Mesenchymal stem cell (in vitro differentiated cells and primary cell): ENCODE measurements around the gene DCHS1.
A peak's percentile ranks its signal among the peaks of the same experiment; 100 is the strongest.

ENCODE experiments used
- DNase-seq: peaks from one replicate; pipeline ENCODE4 v3.0.0-alpha.2; 2013
- H2AFZ ChIP-seq: one replicate; pipeline ENCODE4 v1.6.1; 2013; ENCODE audit warnings: low read depth, mild to moderate bottlenecking, control low read depth, inconsistent platforms, low read length, moderate library complexity
- H2AK5ac ChIP-seq: 2 replicates; pipeline ENCODE4 v1.6.1; 2013; ENCODE audit warnings: low read length, moderate library complexity, mild to moderate bottlenecking, inconsistent platforms; ENCODE audit not compliant: severe bottlenecking
- H2BK120ac ChIP-seq: one replicate; pipeline ENCODE4 v1.6.1; 2013; ENCODE audit warnings: low read depth, mild to moderate bottlenecking, inconsistent platforms, low read length, moderate library complexity
- H2BK12ac ChIP-seq, 2 experiments: one replicate each; pipeline ENCODE4 v1.6.1; 2013; ENCODE audit warnings: inconsistent platforms in 2 of 2, low read length in 2 of 2, mild to moderate bottlenecking in 2 of 2, moderate library complexity in 2 of 2, control low read depth in 1 of 2
- H2BK15ac ChIP-seq: one replicate; pipeline ENCODE4 v1.6.1; 2013; ENCODE audit warnings: mild to moderate bottlenecking, low read depth, inconsistent platforms; ENCODE audit not compliant: poor library complexity, severe bottlenecking
- H2BK5ac ChIP-seq: 2 replicates; pipeline ENCODE4 v1.6.1; 2013; ENCODE audit warnings: low read depth, mild to moderate bottlenecking, low read length, control low read depth, inconsistent platforms; ENCODE audit not compliant: poor library complexity, severe bottlenecking
- H3K14ac ChIP-seq, 2 experiments: one replicate each; pipeline ENCODE4 v1.6.1; 2013; ENCODE audit warnings: inconsistent platforms in 2 of 2, low read length in 2 of 2, control low read depth in 1 of 2, mild to moderate bottlenecking in 1 of 2, moderate library complexity in 1 of 2
- H3K18ac ChIP-seq, 2 experiments: one replicate each; pipeline ENCODE4 v1.6.1; 2013; ENCODE audit warnings: inconsistent platforms in 2 of 2, low read length in 2 of 2, control low read depth in 1 of 2, low read depth in 1 of 2, mild to moderate bottlenecking in 1 of 2
- H3K23ac ChIP-seq, 2 experiments: one replicate each; pipeline ENCODE4 v1.6.1; 2013; ENCODE audit warnings: inconsistent platforms in 2 of 2, low read length in 2 of 2, mild to moderate bottlenecking in 2 of 2, moderate library complexity in 2 of 2, control low read depth in 1 of 2
- H3K27ac ChIP-seq: 2 replicates; pipeline ENCODE4 v1.5.1; 2013; ENCODE audit warnings: mild to moderate bottlenecking, moderate library complexity, low read length, control low read depth, inconsistent platforms; ENCODE audit not compliant: poor library complexity, severe bottlenecking
- H3K27me3 ChIP-seq, 2 experiments: 2 replicates each; pipeline versions ENCODE4 v1.6.1 to v1.7.0; 2013; ENCODE audit warnings: low read length in 2 of 2, mild to moderate bottlenecking in 2 of 2, moderate library complexity in 2 of 2, control low read depth in 1 of 2, inconsistent platforms in 1 of 2; ENCODE audit not compliant: control insufficient read depth in 1 of 2, insufficient read depth in 1 of 2
- H3K36me3 ChIP-seq, 2 experiments: 2 replicates each; pipeline versions ENCODE4 v1.6.1 to v1.7.0; 2013; ENCODE audit warnings: low read length in 2 of 2, control low read depth in 1 of 2, inconsistent platforms in 1 of 2, low read depth in 1 of 2, mild to moderate bottlenecking in 1 of 2; ENCODE audit not compliant: insufficient read depth in 2 of 2, control insufficient read depth in 1 of 2
- H3K4ac ChIP-seq, 2 experiments: one replicate each; pipeline ENCODE4 v1.6.1; 2013; ENCODE audit warnings: inconsistent platforms in 2 of 2, low read length in 2 of 2, mild to moderate bottlenecking in 2 of 2, moderate library complexity in 2 of 2, control low read depth in 1 of 2, low read depth in 1 of 2
- H3K4me1 ChIP-seq: 2 replicates; pipeline ENCODE4 v1.6.1; 2013; ENCODE audit warnings: low read depth, low read length, control low read depth; ENCODE audit not compliant: control insufficient read depth, insufficient read depth
- H3K4me2 ChIP-seq: 2 replicates; pipeline ENCODE4 v1.6.1; 2013; ENCODE audit warnings: low read length, mild to moderate bottlenecking, inconsistent platforms; ENCODE audit not compliant: poor library complexity, severe bottlenecking
- H3K4me3 ChIP-seq, 2 experiments: 2 replicates each; pipeline versions ENCODE4 v1.5.1 to v1.7.0; 2013; ENCODE audit warnings: low read length in 2 of 2, mild to moderate bottlenecking in 2 of 2, control low read depth in 1 of 2, low read depth in 1 of 2; ENCODE audit not compliant: insufficient read depth in 1 of 2
- H3K79me1 ChIP-seq: replicated peaks from 2 replicates; pipeline ENCODE4 v1.6.1; 2013; ENCODE audit warnings: mild to moderate bottlenecking, control low read depth, low read length, inconsistent platforms; ENCODE audit not compliant: poor library complexity, severe bottlenecking
- H3K9ac ChIP-seq: 2 replicates; pipeline ENCODE4 v1.7.0; 2013; ENCODE audit warnings: mild to moderate bottlenecking, low read length, moderate library complexity
- H3K9me3 ChIP-seq: 2 replicates; pipeline ENCODE4 v1.7.0; 2013; ENCODE audit warnings: mild to moderate bottlenecking, low read length; ENCODE audit not compliant: control insufficient read depth
- H4K8ac ChIP-seq: one replicate; pipeline ENCODE4 v1.6.1; 2013; ENCODE audit warnings: inconsistent platforms, mild to moderate bottlenecking, low read length, moderate library complexity
- H4K91ac ChIP-seq: one replicate; pipeline ENCODE4 v1.6.1; 2013; ENCODE audit warnings: mild to moderate bottlenecking, low read length, inconsistent platforms
- WGBS: methylation state at CpG from one replicate; pipeline ENCODE4 v1.1.7; 2013; ENCODE audit warnings: mixed read lengths; 5-methylcytosine and 5-hydroxymethylcytosine counted together

DCHS1 gene

GRCh38 chr11:6657346-6657745 lies 1.7 kb upstream of the DCHS1 start:
- Histone ChIP-seq H2BK5ac (no peak overlapping the region), H3K27ac (no peak overlapping the region), H2BK15ac (no peak overlapping the region), H3K18ac (no peak overlapping the region), H3K4me2 (no peak overlapping the region), H4K91ac (no peak overlapping the region), H3K14ac (no peak overlapping the region), H3K27me3 (peaks cover 42% of the 10 kb centered on the region in 2 experiments), H3K79me1 (no peaks in the 10 kb centered on the region), H3K4me3 (no peak overlapping the region), H2AK5ac (no peak overlapping the region), H3K4me1 (peaks cover 7% of the 10 kb centered on the region), H2BK12ac (no peak overlapping the region), H3K4ac (no peak overlapping the region), H3K23ac (no peak overlapping the region), H2AFZ (no peak overlapping the region), H3K36me3 (no peaks in the 10 kb centered on the region), H3K9ac (no peak overlapping the region), H2BK120ac (no peak overlapping the region), H3K9me3 (no peaks in the 10 kb centered on the region), H4K8ac (no peak overlapping the region)
- WGBS = 20% methylated on average over 1 of the region's 1 CpG
- DNase-seq = no peak

DNA sequence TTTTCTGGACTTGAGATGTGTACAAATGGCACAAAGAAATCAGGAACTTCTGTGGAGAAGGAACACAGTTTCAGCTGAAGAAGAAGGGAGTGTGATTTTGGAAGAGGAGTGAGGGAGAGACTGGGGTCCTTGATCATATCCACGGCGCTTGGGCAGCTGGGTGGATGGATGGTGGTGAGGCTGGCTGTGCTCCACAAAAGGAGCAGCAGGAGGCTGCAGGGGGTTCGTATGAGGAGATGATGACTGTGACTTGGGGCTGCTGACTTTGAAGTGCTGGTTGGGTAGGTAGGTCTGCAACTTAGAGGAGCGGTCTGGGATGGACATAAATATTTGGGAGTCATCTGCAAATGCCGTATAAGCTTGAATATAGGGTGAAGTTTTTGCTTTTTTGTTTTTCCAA lies 1.3 kb upstream of the DCHS1 start:
- Histone ChIP-seq H3K4me2 (no peak overlapping the region), H3K14ac (no peak overlapping the region), H3K18ac (no peak overlapping the region), H2AK5ac (no peak overlapping the region), H3K23ac (no peak overlapping the region), H3K9me3 (no peaks in the 10 kb centered on the region), H3K27me3 (peaks cover 42 to 46% of the 10 kb centered on the region in 2 experiments), H2BK15ac (no peak overlapping the region), H3K4ac (no peak overlapping the region), H2BK12ac (peak overlapping the region in 1 of 2 experiments; percentile 15), H4K91ac (peak overlapping the region; percentile 71), H3K36me3 (no peaks in the 10 kb centered on the region), H2BK120ac (no peak overlapping the region), H3K4me3 (no peak overlapping the region), H2BK5ac (no peak overlapping the region), H3K79me1 (no peaks in the 10 kb centered on the region), H3K9ac (no peak overlapping the region), H3K27ac (no peak overlapping the region), H4K8ac (no peak overlapping the region), H2AFZ (no peak overlapping the region), H3K4me1 (peaks cover 7% of the 10 kb centered on the region)
- DNase-seq = no peak
- 38% methylated on average over 4 of the region's 5 CpGs for WGBS

DNA sequence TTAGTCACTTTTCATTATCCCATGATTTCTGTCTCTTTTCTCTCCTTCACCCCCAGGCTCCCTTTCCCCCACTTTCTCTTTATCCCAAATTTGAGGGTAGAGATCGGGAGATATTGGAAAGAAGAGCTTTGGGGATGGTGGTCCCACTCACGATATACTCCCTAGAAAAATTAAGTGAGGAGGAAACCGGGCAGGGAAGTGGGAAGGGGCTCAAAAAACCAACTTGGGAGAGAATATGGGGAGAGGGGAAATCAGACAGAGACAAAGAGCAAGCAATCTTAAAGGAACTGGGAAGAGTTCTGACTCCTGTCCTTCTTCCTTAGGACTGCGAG lies 941 bp upstream of the DCHS1 start:
- no peak overlapping the region for H3K4me3 ChIP-seq
- H3K27ac ChIP-seq = no peak overlapping the region
- H3K14ac ChIP-seq = no peak overlapping the region
- H4K8ac ChIP-seq = no peak overlapping the region
- peak overlapping the region; percentile 17 to 95 for H3K18ac ChIP-seq
- no peaks in the 10 kb centered on the region for H3K9me3 ChIP-seq
- H3K27me3 ChIP-seq = peaks cover 45 to 50% of the 10 kb centered on the region in 2 experiments
- H3K9ac ChIP-seq = no peak overlapping the region
- no peak overlapping the region for H2BK15ac ChIP-seq
- no peak overlapping the region for H3K23ac ChIP-seq
- peak overlapping the region in 1 of 2 experiments; percentile 89 for H2BK12ac ChIP-seq
- DNase-seq = no peak
- WGBS = 55% methylated on average over 4 of the region's 4 CpGs
- H3K4ac ChIP-seq = no peak overlapping the region
- no peak overlapping the region for H2BK120ac ChIP-seq
- H3K36me3 ChIP-seq = no peaks in the 10 kb centered on the region
- no peaks in the 10 kb centered on the region for H3K79me1 ChIP-seq
- no peak overlapping the region for H4K91ac ChIP-seq
- H3K4me2 ChIP-seq = no peak overlapping the region
- no peak overlapping the region for H2BK5ac ChIP-seq
- no peak overlapping the region for H2AK5ac ChIP-seq
- H3K4me1 ChIP-seq = peaks cover 7% of the 10 kb centered on the region
- H2AFZ ChIP-seq = no peak overlapping the region

GRCh38 chr11:6655020-6655789 lies 404 bp downstream of the DCHS1 start:
- H2BK120ac ChIP-seq = peak overlapping the region; percentile 87
- H2AFZ ChIP-seq = no peak overlapping the region
- H2BK15ac ChIP-seq = peak overlapping the region; percentile 60
- H3K14ac ChIP-seq = peak overlapping the region in 1 of 2 experiments; percentile 87
- H3K18ac ChIP-seq = peak overlapping the region; percentile 77 to 79
- H3K27ac ChIP-seq = no peak overlapping the region
- DNase-seq = peak; percentile 52
- H2AK5ac ChIP-seq = no peak overlapping the region
- H4K8ac ChIP-seq = peak overlapping the region; percentile 78
- H3K36me3 ChIP-seq = no peaks in the 10 kb centered on the region
- peak overlapping the region; percentile 93 for H4K91ac ChIP-seq
- peaks cover 7% of the 10 kb centered on the region for H3K4me1 ChIP-seq
- WGBS = 1% methylated on average over 18 of the region's 84 CpGs
- H2BK5ac ChIP-seq = no peak overlapping the region
- H3K4ac ChIP-seq = peak overlapping the region; percentile 81 to 99
- H3K4me3 ChIP-seq = peak overlapping the region; percentile 60 to 64
- H3K79me1 ChIP-seq = no peaks in the 10 kb centered on the region
- H3K27me3 ChIP-seq = peaks cover 56 to 64% of the 10 kb centered on the region in 2 experiments
- H3K9ac ChIP-seq = peak overlapping the region; percentile 28
- H2BK12ac ChIP-seq = peak overlapping the region; percentile 49 to 81
- H3K4me2 ChIP-seq = peak overlapping the region; percentile 63
- no peaks in the 10 kb centered on the region for H3K9me3 ChIP-seq
- H3K23ac ChIP-seq = peak overlapping the region in 1 of 2 experiments; percentile 83
